Osteocyte (in vitro differentiated cells): ENCODE data around the gene CCDC27. TPM values are rescaled to one million over a fixed set of nuclear protein-coding genes. Genes with fewer than 3 reads are reported as not detected.
"Not testable (repeated sequence)": the region's sequence is repeated elsewhere in the genome, so short reads cannot be mapped to it uniquely, and the experiment has no call there.

ENCODE experiments used
- DNase-seq: peaks from one replicate; pipeline ENCODE4 v3.0.0; 2021; ENCODE audit warnings: mixed read lengths; ENCODE audit not compliant: unreplicated experiment; ENCODE audit errors: extremely low spot score
- H3K27ac Mint-ChIP-seq: one replicate; pipeline ENCODE4 v1.8.0; 2021; ENCODE audit warnings: mild to moderate bottlenecking, mixed read lengths; ENCODE audit not compliant: unreplicated experiment
- H3K27me3 Mint-ChIP-seq: one replicate; pipeline ENCODE4 v1.8.0; 2021; ENCODE audit warnings: mixed read lengths; ENCODE audit not compliant: unreplicated experiment
- H3K36me3 Mint-ChIP-seq: one replicate; pipeline ENCODE4 v1.8.0; 2021; ENCODE audit warnings: mixed read lengths; ENCODE audit not compliant: unreplicated experiment
- H3K4me1 Mint-ChIP-seq: one replicate; pipeline ENCODE4 v1.8.0; 2021; ENCODE audit warnings: mixed read lengths; ENCODE audit not compliant: unreplicated experiment
- H3K4me3 Mint-ChIP-seq: one replicate; pipeline ENCODE4 v1.8.0; 2021; ENCODE audit warnings: mild to moderate bottlenecking, moderate library complexity, mixed read lengths; ENCODE audit not compliant: unreplicated experiment
- H3K9me3 Mint-ChIP-seq: one replicate; pipeline ENCODE4 v1.8.0; 2021; ENCODE audit warnings: mixed read lengths; ENCODE audit not compliant: unreplicated experiment
- total RNA-seq: library from RNA; stranded (reverse); gene quantifications from 2 replicates; pipeline ENCODE4 v1.2.1, GENCODE V29; 2021
- TF ChIP-seq, protein P1 (sequence below): fragments of 200-600 bp; sonication (generic); IDR thresholded peaks from 2 replicates; pipeline ENCODE4 v1.5.0; 2021; ENCODE audit warnings: antibody characterized with exemption, mild to moderate bottlenecking, moderate library complexity

Gene CCDC27
- total RNA-seq, 1 donor from 2014 or later = not detected

DNA sequence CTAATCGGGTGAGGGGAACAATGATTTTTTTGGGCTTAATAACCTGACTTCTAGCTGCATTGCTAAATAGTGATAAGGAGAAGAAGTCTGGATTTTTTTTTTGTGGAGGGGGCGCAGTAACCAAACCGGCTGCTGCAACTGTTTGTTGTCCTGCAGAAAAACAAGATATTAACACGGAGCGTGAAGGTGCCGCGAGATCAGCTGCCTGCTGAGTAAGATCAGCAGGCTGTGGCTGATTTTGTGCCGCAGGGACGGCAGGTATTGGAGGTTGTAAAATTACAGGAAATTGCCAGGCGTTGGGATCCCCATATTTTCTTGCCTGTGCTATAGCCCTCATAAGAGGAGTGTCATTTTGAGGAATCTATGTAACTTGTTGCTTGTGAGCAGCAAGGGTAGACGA is 52.8 kb downstream of the CCDC27 start:
- no peak for DNase-seq
- TF ChIP-seq, protein P1, sequence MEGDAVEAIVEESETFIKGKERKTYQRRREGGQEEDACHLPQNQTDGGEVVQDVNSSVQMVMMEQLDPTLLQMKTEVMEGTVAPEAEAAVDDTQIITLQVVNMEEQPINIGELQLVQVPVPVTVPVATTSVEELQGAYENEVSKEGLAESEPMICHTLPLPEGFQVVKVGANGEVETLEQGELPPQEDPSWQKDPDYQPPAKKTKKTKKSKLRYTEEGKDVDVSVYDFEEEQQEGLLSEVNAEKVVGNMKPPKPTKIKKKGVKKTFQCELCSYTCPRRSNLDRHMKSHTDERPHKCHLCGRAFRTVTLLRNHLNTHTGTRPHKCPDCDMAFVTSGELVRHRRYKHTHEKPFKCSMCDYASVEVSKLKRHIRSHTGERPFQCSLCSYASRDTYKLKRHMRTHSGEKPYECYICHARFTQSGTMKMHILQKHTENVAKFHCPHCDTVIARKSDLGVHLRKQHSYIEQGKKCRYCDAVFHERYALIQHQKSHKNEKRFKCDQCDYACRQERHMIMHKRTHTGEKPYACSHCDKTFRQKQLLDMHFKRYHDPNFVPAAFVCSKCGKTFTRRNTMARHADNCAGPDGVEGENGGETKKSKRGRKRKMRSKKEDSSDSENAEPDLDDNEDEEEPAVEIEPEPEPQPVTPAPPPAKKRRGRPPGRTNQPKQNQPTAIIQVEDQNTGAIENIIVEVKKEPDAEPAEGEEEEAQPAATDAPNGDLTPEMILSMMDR = no peak
- no peaks in the 10 kb centered on the region for H3K36me3 Mint-ChIP-seq
- peaks cover 2% of the 10 kb centered on the region for H3K4me1 Mint-ChIP-seq
- H3K27me3 Mint-ChIP-seq = peaks cover 29% of the 10 kb centered on the region
- no peak overlapping the region for H3K27ac Mint-ChIP-seq
- H3K4me3 Mint-ChIP-seq = no peak overlapping the region
- no peaks in the 10 kb centered on the region for H3K9me3 Mint-ChIP-seq

DNA sequence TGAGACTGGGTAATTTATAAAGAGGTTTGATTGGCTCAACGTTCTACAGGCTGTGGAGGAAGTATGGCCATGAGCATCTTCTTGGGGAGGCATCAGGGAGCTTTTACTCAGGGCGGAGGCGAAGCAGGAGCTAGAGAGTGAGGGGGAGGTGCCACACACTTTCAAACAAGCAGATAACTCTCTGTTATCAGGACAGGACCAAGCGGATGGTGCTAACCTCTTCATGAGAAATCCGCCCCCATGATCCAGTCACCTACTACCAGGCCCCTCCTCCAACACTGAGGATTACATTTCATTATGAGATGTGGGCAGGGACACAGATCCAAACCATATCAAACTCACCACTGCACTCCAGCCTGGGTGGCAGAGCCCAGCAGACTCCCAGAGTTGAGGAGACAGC is 55.5 kb downstream of the CCDC27 start:
- peaks cover 20% of the 10 kb centered on the region for H3K27me3 Mint-ChIP-seq
- H3K4me3 Mint-ChIP-seq = no peak overlapping the region
- H3K27ac Mint-ChIP-seq = no peak overlapping the region
- no peak for DNase-seq
- TF ChIP-seq, protein P1 = no peak
- H3K9me3 Mint-ChIP-seq = no peaks in the 10 kb centered on the region
- peaks cover 5% of the 10 kb centered on the region for H3K4me1 Mint-ChIP-seq
- no peaks in the 10 kb centered on the region for H3K36me3 Mint-ChIP-seq

DNA sequence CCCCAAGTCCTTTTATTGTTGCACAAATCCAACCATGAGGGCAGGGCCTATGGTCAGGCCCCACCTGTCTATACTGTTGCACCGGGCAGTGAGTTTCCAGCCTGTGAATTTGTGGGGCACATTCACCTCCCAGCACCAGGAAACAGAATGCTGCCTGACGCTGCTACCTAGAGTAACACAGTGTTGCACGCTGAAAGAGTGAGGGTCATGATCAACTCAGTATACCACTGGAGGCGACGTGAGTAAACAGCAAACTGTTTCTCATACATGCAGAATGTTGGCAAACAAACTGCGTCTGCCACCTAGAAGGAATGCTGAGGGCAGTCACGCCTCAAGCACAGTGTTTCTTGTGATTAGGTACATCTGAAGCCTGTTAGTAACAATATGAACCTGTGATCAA is 57.4 kb downstream of the CCDC27 start:
- Mint-ChIP-seq H3K4me3 (no peak overlapping the region), H3K9me3 (no peaks in the 10 kb centered on the region), H3K4me1 (peaks cover 5% of the 10 kb centered on the region), H3K27me3 (peaks cover 5% of the 10 kb centered on the region), H3K27ac (no peak overlapping the region), H3K36me3 (peaks cover under 1% of the 10 kb centered on the region)
- DNase-seq = no peak
- TF ChIP-seq, protein P1 = no peak

DNA sequence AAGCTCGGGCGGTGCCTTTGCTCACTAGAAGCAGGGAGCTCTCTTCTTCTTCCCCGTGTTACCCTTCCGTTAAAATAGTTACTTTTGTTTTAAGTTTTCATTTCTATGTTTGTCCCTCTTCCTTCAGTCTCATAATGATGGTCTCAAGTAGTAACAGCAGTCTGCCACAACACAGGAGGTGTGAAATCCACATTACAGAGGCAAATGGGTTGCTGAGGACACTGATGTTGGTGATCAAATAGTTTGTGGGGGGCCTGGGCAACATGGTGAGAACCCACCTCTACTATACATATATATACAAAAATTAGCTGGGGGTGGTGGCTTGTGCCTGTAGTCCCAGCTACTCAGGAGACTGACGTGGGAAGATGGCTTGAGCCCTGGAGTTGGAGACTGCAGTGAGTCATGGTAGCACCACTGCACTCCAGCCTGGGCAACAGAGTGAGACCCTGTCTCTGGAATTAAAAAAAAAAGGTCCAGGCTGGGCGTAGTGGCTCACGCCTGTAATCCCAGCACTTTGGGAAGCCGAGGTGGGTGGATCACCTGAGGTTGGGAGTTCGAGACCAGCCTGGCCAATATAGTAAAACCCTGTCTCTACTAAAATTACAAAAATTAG is 58.0 kb downstream of the CCDC27 start:
- H3K36me3 Mint-ChIP-seq, H3K27me3 Mint-ChIP-seq, DNase-seq, H3K27ac Mint-ChIP-seq, H3K9me3 Mint-ChIP-seq, H3K4me1 Mint-ChIP-seq, H3K4me3 Mint-ChIP-seq: not testable (repeated sequence)

DNA sequence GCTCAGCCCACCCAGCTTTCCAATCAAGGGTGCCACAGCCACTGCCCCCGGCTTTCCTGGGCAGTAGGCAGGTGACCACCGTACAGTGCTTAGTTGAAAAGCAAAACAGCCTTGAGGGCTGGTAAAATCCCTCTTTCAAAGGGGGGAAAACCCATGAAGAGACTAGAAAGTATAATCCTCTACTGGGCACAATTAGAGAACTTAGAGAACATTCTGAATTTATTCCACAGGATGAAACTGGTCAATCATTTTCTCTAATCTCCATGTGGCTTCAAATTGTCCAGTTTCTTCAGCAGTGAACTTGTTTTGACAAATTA is 59.3 kb downstream of the CCDC27 start:
- no peak overlapping the region for H3K4me3 Mint-ChIP-seq
- no peaks in the 10 kb centered on the region for H3K9me3 Mint-ChIP-seq
- H3K36me3 Mint-ChIP-seq = peaks cover 8% of the 10 kb centered on the region
- no peaks in the 10 kb centered on the region for H3K27me3 Mint-ChIP-seq
- DNase-seq = no peak
- TF ChIP-seq, protein P1 = no peak
- H3K4me1 Mint-ChIP-seq = peaks cover 5% of the 10 kb centered on the region
- H3K27ac Mint-ChIP-seq = no peak overlapping the region

DNA sequence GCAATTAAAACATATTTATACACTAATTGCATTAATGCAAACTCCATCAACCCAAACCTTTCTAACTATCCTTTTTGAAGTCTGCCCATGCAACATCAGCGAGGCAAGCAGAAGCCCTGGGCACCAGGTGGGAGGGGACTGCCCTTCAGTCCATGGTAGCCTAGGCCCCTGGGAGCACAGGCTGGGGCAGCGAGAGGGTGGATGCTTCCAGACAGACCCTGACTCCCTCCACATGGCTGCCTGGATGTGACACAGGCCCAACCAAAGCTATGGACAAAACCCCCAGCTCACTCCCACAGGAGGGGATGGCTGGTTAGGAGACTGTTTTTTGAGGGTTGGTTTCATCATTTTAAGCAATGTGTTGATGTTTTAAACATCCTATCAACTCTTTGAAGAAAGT is 61.8 kb downstream of the CCDC27 start:
- DNase-seq = no peak
- Mint-ChIP-seq H3K9me3 (no peaks in the 10 kb centered on the region), H3K4me3 (no peak overlapping the region), H3K36me3 (peaks cover 12% of the 10 kb centered on the region), H3K4me1 (peaks cover 8% of the 10 kb centered on the region), H3K27me3 (no peaks in the 10 kb centered on the region), H3K27ac (no peak overlapping the region)
- TF ChIP-seq, protein P1 = no peak
